ENCODE measurements around the gene NCOA7.
"Not testable (repeated sequence)": the region's sequence is repeated elsewhere in the genome, so short reads cannot be mapped to it uniquely, and the experiment has no call there.

Gene NCOA7

GRCh38 chr6:125792680-125793079, 1.9 kb downstream of the NCOA7 start:
- peak; percentile 60 for DNase-seq

GRCh38 chr6:125793280-125793679, 2.5 kb downstream of the NCOA7 start:
- DNase-seq: no peak

GRCh38 chr6:125793863-125794262, 3.1 kb downstream of the NCOA7 start:
- DNase-seq: no peak

GRCh38 chr6:125794342-125795137, 3.8 kb downstream of the NCOA7 start:
- DNase-seq: no peak

- DNase-seq: no peak
These were observed 4.5 kb downstream of the NCOA7 start for GRCh38 chr6:125795301-125795700.

GRCh38 chr6:125797120-125797885, 6.5 kb downstream of the NCOA7 start:
- no peak for DNase-seq

GRCh38 chr6:125797886-125798444, 7.2 kb downstream of the NCOA7 start:
- no peak for DNase-seq

GRCh38 chr6:125798734-125799508, 8.2 kb downstream of the NCOA7 start:
- peak; percentile 47 for DNase-seq

GRCh38 chr6:125802383-125802782, 11.6 kb downstream of the NCOA7 start:
- DNase-seq: no peak

GRCh38 chr6:125802943-125803377, 12.2 kb downstream of the NCOA7 start:
- peak; percentile 31 for DNase-seq

GRCh38 chr6:125804264-125804663, 13.5 kb downstream of the NCOA7 start:
- no peak for DNase-seq

GRCh38 chr6:125804866-125805425, 14.2 kb downstream of the NCOA7 start:
- DNase-seq: not testable (repeated sequence)

- DNase-seq: no peak
These were observed 16.1 kb downstream of the NCOA7 start for GRCh38 chr6:125806813-125807212.

GRCh38 chr6:125807293-125807692, 16.5 kb downstream of the NCOA7 start:
- DNase-seq: no peak

GRCh38 chr6:125808060-125808459, 17.3 kb downstream of the NCOA7 start:
- DNase-seq: no peak

GRCh38 chr6:125808591-125808990, 17.8 kb downstream of the NCOA7 start:
- no peak for DNase-seq

GRCh38 chr6:125809570-125810170, 18.9 kb downstream of the NCOA7 start:
- no peak for DNase-seq

- no peak for DNase-seq
These were observed 19.7 kb downstream of the NCOA7 start for GRCh38 chr6:125810445-125810844.

- no peak for DNase-seq
These were observed 20.5 kb downstream of the NCOA7 start for GRCh38 chr6:125811259-125811658.

GRCh38 chr6:125812394-125813292, 21.9 kb downstream of the NCOA7 start:
- DNase-seq: peak; percentile 96

GRCh38 chr6:125814481-125814880, 23.7 kb downstream of the NCOA7 start:
- DNase-seq: no peak
